ENCODE results near the gene SORCS1. TPM values are rescaled to one million over a fixed set of nuclear protein-coding genes. Genes with fewer than 3 reads are reported as not detected.

SORCS1 gene
- total RNA-seq, 1 experiment from 2014 or later: not detected

- Histone ChIP-seq H3K4me3 (replicated peaks in 1 of 2; ENCODE audit: low read depth in 1 of 2, low read length in 2 of 2) (no peak overlapping the region), H3K9ac (ENCODE audit: low read length) (no peak overlapping the region), H3K27me3 (ENCODE audit: insufficient read depth, low read length) (no peaks in the 10 kb centered on the region), H3K9me3 (ENCODE audit: control insufficient read depth in 1 of 2, insufficient read depth in 1 of 2, low read depth in 1 of 2, low read length in 2 of 2) (peaks cover 27 to 44% of the 10 kb centered on the region in 2 experiments; a peak in 2 of 4 replicates), H3K36me3 (ENCODE audit: control insufficient read depth in 1 of 2, insufficient read depth in 2 of 2, low read length in 2 of 2) (no peaks in the 10 kb centered on the region), H2AFZ (ENCODE audit: low read depth, low read length, poor library complexity, severe bottlenecking) (no peak overlapping the region), H3K27ac (ENCODE audit: low read depth, low read length) (no peak overlapping the region), H4K20me1 (ENCODE audit: insufficient read depth) (no peaks in the 10 kb centered on the region), H3K79me2 (ENCODE audit: insufficient read depth, low read length) (no peaks in the 10 kb centered on the region), H3K4me2 (ENCODE audit: low read length) (no peak overlapping the region), H3K4me1 (ENCODE audit: control insufficient read depth in 1 of 2, insufficient read depth in 2 of 2, low read length in 2 of 2) (no peaks in the 10 kb centered on the region), H3K9me2 (ENCODE audit: insufficient read depth) (no peaks in the 10 kb centered on the region)
- DNase-seq (ENCODE audit: low read depth, low spot score) (no peak), ATAC-seq (no peak)
- BruUV-seq (replicated peaks): no TSS peak
- intact Hi-C loops (cut with micrococcal nuclease): no loop called here
- TF ChIP-seq RAD21 (IDR thresholded peaks at IDR 0.05; ENCODE audit: low read depth) (no peak), CEBPB (IDR thresholded peaks at IDR 0.05; ENCODE audit: low read depth) (no peak), POLR2A (IDR thresholded peaks at IDR 0.05; ENCODE audit: borderline replicate concordance, extremely low read depth, insufficient read depth, insufficient read length) (no peak), CBX3 (IDR thresholded peaks at IDR 0.05; ENCODE audit: low read depth) (no peak)
- POLR2A ChIA-PET: no interaction called here
- RAD21 ChIA-PET (ENCODE audit: low non-redundant PET in 1 of 2, low total read pairs in 2 of 2, uncharacterized antibody in 2 of 2, unreplicated experiment in 2 of 2): no interaction called here
- CTCF ChIA-PET: no interaction called here
Measured at GRCh38 chr10:106872176-106872575, 292.3 kb downstream of the SORCS1 start.

DNA sequence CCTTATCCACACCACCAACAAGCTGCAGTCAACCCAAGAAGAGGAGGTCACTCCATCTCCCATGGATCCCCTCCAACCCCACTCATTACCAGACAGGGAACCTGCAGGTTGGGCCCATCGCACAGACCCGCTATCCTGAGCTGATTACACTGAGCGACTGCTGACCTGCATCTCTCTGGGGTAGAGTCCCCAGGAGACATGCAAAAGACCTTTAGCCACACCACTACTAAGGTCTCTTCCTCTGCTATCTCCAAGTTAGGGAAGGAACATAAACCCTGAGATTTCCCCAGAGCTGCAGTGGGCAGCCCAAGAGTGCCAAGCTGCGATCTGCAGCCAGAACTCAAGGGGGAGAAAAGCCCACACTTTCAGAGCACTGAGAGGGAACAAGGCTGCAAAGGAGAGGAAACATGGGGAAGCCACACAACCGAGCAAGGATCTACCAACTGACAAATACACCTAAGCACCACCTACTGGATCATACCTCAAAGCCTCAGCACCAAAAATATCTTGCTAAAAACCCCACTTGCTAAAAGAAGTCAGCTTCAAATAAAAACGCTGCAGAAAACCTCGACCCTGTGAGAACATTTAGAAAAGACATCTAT, 298.2 kb downstream of the SORCS1 start:
- CTCF ChIA-PET: no interaction called here
- no peak overlapping the region for H3K4me2 ChIP-seq (ENCODE audit: low read length)
- no peaks in the 10 kb centered on the region for H3K9me2 ChIP-seq (ENCODE audit: insufficient read depth)
- TF ChIP-seq, protein P1, sequence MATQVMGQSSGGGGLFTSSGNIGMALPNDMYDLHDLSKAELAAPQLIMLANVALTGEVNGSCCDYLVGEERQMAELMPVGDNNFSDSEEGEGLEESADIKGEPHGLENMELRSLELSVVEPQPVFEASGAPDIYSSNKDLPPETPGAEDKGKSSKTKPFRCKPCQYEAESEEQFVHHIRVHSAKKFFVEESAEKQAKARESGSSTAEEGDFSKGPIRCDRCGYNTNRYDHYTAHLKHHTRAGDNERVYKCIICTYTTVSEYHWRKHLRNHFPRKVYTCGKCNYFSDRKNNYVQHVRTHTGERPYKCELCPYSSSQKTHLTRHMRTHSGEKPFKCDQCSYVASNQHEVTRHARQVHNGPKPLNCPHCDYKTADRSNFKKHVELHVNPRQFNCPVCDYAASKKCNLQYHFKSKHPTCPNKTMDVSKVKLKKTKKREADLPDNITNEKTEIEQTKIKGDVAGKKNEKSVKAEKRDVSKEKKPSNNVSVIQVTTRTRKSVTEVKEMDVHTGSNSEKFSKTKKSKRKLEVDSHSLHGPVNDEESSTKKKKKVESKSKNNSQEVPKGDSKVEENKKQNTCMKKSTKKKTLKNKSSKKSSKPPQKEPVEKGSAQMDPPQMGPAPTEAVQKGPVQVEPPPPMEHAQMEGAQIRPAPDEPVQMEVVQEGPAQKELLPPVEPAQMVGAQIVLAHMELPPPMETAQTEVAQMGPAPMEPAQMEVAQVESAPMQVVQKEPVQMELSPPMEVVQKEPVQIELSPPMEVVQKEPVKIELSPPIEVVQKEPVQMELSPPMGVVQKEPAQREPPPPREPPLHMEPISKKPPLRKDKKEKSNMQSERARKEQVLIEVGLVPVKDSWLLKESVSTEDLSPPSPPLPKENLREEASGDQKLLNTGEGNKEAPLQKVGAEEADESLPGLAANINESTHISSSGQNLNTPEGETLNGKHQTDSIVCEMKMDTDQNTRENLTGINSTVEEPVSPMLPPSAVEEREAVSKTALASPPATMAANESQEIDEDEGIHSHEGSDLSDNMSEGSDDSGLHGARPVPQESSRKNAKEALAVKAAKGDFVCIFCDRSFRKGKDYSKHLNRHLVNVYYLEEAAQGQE (IDR thresholded peaks at IDR 0.05; ENCODE audit: low read depth): no peak
- no peak for TF ChIP-seq SIN3A (IDR thresholded peaks at IDR 0.05; ENCODE audit: low read depth)
- TF ChIP-seq CEBPB (IDR thresholded peaks at IDR 0.05; ENCODE audit: low read depth): no peak
- no peak for TF ChIP-seq ZFX (IDR thresholded peaks at IDR 0.05)
- TF ChIP-seq RAD21 (IDR thresholded peaks at IDR 0.05; ENCODE audit: low read depth): no peak
- no peak for TF ChIP-seq SP1 (IDR thresholded peaks at IDR 0.05; ENCODE audit: low read depth)
- no peak for TF ChIP-seq POLR2A (IDR thresholded peaks at IDR 0.05; ENCODE audit: borderline replicate concordance, extremely low read depth, insufficient read depth, insufficient read length)
- TF ChIP-seq, protein P2, sequence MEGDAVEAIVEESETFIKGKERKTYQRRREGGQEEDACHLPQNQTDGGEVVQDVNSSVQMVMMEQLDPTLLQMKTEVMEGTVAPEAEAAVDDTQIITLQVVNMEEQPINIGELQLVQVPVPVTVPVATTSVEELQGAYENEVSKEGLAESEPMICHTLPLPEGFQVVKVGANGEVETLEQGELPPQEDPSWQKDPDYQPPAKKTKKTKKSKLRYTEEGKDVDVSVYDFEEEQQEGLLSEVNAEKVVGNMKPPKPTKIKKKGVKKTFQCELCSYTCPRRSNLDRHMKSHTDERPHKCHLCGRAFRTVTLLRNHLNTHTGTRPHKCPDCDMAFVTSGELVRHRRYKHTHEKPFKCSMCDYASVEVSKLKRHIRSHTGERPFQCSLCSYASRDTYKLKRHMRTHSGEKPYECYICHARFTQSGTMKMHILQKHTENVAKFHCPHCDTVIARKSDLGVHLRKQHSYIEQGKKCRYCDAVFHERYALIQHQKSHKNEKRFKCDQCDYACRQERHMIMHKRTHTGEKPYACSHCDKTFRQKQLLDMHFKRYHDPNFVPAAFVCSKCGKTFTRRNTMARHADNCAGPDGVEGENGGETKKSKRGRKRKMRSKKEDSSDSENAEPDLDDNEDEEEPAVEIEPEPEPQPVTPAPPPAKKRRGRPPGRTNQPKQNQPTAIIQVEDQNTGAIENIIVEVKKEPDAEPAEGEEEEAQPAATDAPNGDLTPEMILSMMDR (IDR thresholded peaks at IDR 0.05 in 2 of 3, conservative IDR thresholded peaks at IDR 0.05 in 1 of 3; ENCODE audit: borderline replicate concordance in 1 of 3, insufficient read depth in 1 of 3, low read depth in 2 of 3, low read length in 2 of 3): no peak
- H3K9ac ChIP-seq (ENCODE audit: low read length): no peak overlapping the region
- H3K4me3 ChIP-seq (replicated peaks in 1 of 2; ENCODE audit: low read depth in 1 of 2, low read length in 2 of 2): no peak overlapping the region
- no peaks in the 10 kb centered on the region for H3K27me3 ChIP-seq (ENCODE audit: insufficient read depth, low read length)
- POLR2A ChIA-PET: no interaction called here
- peaks cover 17 to 45% of the 10 kb centered on the region in 2 experiments; a peak in 3 of 4 replicates for H3K9me3 ChIP-seq (ENCODE audit: control insufficient read depth in 1 of 2, insufficient read depth in 1 of 2, low read depth in 1 of 2, low read length in 2 of 2)
- no peak for DNase-seq (ENCODE audit: low read depth, low spot score)
- no peak overlapping the region for H3K27ac ChIP-seq (ENCODE audit: low read depth, low read length)
- BruUV-seq (replicated peaks): no TSS peak
- no peaks in the 10 kb centered on the region for H4K20me1 ChIP-seq (ENCODE audit: insufficient read depth)
- no peaks in the 10 kb centered on the region for H3K4me1 ChIP-seq (ENCODE audit: control insufficient read depth in 1 of 2, insufficient read depth in 2 of 2, low read length in 2 of 2)
- H3K36me3 ChIP-seq (ENCODE audit: control insufficient read depth in 1 of 2, insufficient read depth in 2 of 2, low read length in 2 of 2): no peaks in the 10 kb centered on the region
- no peak for ATAC-seq
- RAD21 ChIA-PET (ENCODE audit: low non-redundant PET in 1 of 2, low total read pairs in 2 of 2, uncharacterized antibody in 2 of 2, unreplicated experiment in 2 of 2): no interaction called here
- intact Hi-C loops (cut with micrococcal nuclease): no loop called here
- no peaks in the 10 kb centered on the region for H3K79me2 ChIP-seq (ENCODE audit: insufficient read depth, low read length)
- no peak overlapping the region for H2AFZ ChIP-seq (ENCODE audit: low read depth, low read length, poor library complexity, severe bottlenecking)

Measured in HCT116 (cell line).